GM04504 (cell line): Measurements from ENCODE around the gene IGF1R.

ENCODE experiments used
- DNase-seq: peaks from one replicate; pipeline ENCODE4 v3.0.0-alpha.2; 2012; ENCODE audit warnings: low read depth

The IGF1R gene

GRCh38 chr15:98827217-98827616 lies 178.9 kb downstream of the IGF1R start:
- DNase-seq, result no peak

GRCh38 chr15:98830034-98830634 lies 181.8 kb downstream of the IGF1R start:
- DNase-seq, result no peak

GRCh38 chr15:98834976-98835375 lies 186.6 kb downstream of the IGF1R start:
- DNase-seq, result no peak

- DNase-seq, result no peak
Measured at GRCh38 chr15:98835876-98836275, 187.5 kb downstream of the IGF1R start.

DNA sequence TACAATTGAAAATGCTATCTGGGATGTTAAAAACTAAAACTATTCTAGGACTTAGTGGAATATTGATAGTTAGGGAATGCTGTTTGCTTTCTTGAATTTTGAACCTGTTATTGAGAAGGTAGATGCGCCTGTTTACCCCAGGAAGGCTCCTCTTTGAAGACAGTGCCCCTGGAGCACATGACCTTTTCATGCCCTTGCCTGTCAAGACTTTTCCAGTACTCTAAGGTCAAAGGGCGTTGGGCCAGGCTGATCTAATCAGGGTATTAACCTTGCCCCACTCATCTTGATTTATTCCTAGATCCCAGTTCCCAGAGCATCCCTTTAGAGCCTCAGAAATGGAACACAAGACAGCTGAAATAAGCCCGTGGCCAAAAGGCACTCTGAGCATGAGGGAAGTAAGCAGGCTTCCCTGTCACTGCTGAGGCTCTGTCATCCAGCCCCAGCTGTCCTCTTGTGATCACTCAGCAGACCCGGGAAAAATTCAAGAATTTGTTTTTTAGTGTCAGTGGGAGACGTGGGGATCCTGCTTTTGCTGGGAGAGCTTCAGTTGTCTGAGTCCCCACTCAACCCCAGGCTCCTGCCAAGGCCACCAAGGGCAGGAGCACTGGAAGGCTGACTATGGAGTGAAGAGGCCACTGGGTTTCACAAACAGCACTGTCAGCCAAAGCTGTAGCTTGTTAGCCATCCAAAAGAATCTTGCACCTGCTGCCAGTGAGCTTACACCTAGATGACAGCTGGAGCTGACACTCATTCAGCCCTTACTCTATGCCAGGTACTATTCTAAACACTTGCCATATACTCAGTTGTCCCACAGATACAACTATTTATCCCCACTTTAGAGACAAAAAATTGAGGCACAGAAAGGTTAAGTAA lies 190.3 kb downstream of the IGF1R start:
- DNase-seq, result no peak

DNA sequence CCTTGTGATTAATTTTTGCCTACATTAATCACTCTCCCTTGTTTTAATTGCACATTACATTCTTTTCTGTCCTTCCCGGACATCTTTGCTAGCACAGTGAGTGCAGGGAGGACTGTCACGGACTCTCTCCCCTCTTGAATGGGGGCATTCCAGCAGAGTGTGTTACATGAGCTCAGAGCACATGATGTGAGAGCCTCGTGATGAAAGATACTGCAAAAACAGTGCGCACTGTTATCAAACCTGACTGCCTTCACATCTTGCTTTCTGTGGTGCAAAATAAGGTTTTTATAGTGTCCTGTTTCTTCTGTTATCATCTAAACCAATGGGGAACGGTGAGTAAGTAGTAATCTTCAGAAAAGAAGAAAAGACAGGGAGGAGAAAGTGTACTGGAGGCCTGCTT lies 191.7 kb downstream of the IGF1R start:
- no peak for DNase-seq

DNA sequence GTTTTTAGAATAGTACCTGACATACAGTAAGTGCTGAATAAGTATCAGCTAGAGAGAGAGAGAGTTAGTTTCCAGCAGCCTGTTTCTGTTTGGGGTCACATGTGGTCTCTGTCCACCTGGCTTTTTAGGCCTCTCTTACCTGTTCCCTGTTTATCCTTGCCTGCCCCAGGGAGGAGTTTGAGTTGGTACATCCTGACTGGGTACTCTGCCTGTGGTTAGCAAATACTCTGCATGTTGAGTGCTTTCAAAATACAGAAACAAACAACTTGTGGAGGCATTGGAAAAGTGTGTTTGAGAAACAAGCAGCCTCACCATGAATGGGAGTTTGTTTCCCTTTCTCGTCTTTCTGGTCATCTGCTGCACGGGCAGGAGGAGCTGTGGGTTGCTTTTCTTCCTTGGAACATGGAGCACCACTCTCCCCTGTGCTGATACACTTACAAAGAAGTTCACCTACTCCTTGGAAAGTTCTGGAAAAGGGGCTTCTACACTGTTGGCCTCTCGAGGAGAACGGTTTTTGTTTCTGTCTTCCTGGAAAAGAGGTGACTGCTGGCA lies 193.2 kb downstream of the IGF1R start:
- no peak for DNase-seq

- DNase-seq, result no peak
Measured at GRCh38 chr15:98842192-98842972, 194.0 kb downstream of the IGF1R start.

DNA sequence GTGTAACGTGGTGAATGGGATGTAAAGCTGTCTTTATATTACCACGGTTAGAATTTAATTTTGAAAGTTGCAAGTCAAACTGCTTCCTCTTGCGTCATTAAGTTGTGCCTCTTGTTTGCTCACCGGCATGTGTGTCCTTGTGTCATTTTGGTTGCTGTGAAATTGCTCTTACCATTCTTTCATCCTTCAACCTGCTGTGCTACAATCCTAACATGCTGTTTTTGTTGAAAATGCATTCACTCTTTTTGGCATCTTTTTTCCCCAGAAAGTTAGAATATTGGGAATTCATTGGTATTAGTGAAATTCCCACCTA lies 194.6 kb downstream of the IGF1R start:
- no peak for DNase-seq

DNA sequence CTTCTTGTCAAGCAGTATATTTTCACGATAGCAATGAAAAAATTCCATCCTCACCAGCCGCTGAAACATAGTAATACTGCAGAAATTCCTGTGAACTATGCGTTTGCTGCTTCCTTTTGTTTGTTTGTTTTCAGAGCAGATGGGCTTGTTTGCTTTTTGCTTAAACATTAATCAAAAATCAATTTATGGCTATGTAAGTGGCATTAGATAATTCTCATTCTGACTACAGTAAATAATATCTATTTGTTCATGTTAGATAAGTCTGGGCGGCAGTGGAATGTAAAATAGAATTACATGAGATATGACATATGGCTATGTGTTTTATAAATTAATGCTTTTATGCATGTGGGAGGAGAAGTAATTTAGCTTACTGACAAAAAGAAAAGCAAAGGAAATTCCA lies 195.5 kb downstream of the IGF1R start:
- no peak for DNase-seq

DNA sequence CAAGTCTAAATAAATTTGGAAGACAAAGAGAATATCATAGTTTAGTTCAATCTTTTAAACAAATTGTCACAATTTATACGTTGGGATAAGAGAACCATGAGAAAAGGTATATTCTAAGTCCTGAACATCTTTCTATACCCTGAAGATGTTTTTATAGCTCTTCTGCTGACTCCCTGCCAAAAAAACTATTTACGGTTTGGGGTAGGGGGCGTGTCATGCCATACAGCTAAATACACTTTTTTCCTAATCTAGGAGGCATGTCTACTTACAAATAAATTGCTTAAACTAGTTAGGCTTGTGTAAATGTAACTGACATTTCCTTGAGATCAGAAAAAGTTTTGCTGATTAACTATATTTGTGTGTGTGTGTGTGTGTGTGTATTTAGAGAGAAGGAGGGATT lies 195.9 kb downstream of the IGF1R start:
- DNase-seq, result no peak

GRCh38 chr15:98845138-98845884 lies 197.0 kb downstream of the IGF1R start:
- no peak for DNase-seq

- no peak for DNase-seq
Measured at GRCh38 chr15:98850961-98851572, 202.7 kb downstream of the IGF1R start.

DNA sequence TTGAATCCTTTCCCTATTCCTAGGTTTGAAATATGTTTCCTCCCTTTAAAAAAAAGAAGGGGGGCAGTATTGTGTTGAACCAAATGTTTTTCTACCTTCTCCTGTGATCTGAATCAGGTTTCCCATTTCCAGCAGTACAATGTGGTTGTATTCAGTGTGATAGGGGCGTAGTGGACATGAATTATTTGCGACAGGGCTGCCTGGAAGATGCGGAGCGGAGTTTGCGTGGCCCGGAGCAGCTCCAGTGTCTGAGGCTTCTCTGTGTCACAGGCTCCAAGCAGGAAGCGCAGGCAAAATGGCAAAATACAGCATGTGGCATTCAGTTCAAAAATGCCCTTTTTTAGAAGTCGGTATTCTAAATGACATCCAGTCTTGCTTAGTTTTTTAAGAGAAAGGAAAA lies 204.8 kb downstream of the IGF1R start:
- DNase-seq, result peak; percentile 83

DNA sequence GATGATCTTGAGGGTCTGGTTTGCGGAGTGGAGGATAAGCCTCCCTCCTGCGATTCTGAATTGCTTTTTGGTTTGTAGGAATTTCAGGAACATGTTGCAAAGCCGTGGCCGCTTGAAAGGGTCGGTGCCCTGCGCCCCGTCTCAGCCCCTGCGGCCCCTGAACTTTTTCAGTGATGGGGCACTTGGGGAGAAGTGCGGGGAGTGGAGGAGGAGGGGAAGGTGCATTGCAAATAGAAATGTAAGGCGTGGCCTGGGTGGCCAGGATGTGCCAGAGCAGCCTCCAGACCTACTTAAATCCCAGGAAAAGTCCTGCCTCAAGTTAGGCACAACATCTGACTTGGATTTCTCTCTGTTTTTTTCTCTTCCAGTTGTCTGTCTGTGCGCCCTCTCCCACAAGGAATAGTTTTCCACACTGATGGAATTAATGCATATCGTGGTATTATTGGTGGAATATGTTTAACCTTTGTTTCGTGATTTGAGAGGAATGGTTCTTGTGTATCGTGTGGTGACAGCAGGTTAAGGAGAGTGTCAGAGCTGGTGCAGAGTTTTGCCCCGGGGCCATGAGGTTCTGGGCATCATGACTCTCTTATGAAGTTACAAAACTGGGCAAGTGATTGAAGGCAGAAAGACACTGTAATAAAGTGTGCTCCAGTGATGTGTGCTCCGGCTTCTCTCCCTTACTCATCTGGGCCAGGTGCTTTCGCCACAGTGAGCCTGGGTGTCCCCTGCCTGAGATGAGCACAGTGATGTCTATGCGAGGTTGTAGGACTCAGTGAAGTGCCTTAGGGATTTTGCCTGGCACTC lies 205.5 kb downstream of the IGF1R start:
- DNase-seq, result no peak

DNA sequence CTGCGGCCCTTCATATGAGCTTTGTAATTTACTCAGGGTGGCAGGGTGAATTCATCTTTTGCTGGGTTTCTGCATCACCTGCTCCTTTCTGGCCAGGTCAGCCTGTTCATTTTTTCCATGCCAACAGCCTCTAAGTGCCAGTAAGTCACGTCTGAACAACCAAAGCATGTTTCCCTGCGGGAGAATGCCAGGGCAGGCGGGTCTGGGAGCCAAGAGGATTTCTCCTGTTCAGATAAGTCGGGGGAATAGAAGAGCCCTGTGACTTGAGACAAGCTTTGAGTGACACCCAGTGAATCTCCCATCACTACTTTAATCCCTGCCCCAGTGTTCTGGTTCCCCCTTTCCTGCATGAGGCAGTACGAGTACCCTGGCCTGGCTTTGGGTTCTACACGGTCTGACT lies 206.2 kb downstream of the IGF1R start:
- no peak for DNase-seq

DNA sequence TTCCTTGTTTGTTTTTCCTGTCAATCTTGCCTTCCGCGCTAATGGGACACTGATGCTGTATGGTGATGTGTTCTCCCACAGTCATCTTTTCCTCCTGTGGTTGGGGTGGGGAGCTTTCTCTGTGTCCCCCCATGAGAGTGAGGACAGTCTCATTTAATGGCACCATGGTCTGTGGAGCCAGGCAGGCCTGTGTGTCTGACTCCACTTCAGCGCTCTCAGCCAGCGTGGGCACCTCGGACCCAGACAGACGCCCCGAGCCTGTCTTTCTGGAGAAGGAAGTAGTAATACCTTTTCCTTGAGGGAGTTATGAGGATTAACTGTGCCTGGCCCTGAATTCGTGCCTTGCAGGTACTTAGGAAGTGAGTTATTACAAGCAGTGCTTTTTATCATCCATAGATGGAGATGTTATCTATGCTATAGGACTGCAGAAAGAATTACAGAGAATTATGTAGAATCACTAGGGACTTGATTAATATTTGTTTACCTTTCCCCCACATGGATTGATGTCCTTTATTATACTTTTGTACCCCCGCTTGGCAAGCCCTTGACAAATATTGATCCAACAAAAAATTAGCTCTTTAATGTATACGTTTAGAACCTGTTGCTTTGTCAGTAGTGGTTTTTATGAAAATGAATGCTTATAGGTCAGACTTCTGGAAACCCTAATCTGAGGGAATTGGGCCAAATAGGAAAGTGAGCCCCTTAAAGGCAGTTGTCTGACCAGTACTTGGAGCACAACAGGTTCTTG lies 206.9 kb downstream of the IGF1R start:
- no peak for DNase-seq

GRCh38 chr15:98855815-98856531 lies 207.6 kb downstream of the IGF1R start:
- no peak for DNase-seq

- peak; percentile 69 for DNase-seq
Measured at GRCh38 chr15:98856532-98856907, 208.2 kb downstream of the IGF1R start.
